HG03045 (cell line): ENCODE results near the gene SSH2.
"Not testable (repeated sequence)": the region's sequence is repeated elsewhere in the genome, so short reads cannot be mapped to it uniquely, and the experiment has no call there.

Experiments
- ATAC-seq: cut with Tn5 transposase; IDR thresholded peaks from one replicate; pipeline ENCODE4 v1.9.1; 2021; ENCODE audit warnings: mild to moderate bottlenecking, moderate library complexity; ENCODE audit not compliant: unreplicated experiment

The SSH2 gene

GRCh38 chr17:29711588-29712385 is 218.2 kb downstream of the SSH2 start:
- no peak for ATAC-seq

GRCh38 chr17:29710891-29711418 is 219.1 kb downstream of the SSH2 start:
- no peak for ATAC-seq

- no peak for ATAC-seq
These were observed 219.5 kb downstream of the SSH2 start for GRCh38 chr17:29710520-29710884.

GRCh38 chr17:29709866-29710519 is 220.0 kb downstream of the SSH2 start:
- no peak for ATAC-seq

DNA sequence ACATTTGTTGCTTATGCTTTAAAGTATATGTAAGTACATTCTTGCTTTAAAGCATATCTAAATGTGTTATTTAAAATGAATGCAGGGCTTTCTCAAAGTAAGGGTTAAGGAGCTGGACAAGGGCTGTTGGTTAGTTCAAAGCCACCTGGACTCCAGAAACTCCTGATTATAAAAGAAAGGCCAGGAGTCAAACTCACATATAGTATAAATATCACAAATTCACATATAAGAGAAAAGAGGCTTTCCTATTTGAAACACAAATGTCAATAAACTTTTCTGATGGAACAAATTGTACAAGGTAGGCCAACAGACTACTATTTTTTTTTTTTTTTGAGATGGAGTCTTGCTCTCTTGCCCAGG is 222.8 kb downstream of the SSH2 start:
- no peak for ATAC-seq

GRCh38 chr17:29706045-29706431 is 224.0 kb downstream of the SSH2 start:
- ATAC-seq: no peak

DNA sequence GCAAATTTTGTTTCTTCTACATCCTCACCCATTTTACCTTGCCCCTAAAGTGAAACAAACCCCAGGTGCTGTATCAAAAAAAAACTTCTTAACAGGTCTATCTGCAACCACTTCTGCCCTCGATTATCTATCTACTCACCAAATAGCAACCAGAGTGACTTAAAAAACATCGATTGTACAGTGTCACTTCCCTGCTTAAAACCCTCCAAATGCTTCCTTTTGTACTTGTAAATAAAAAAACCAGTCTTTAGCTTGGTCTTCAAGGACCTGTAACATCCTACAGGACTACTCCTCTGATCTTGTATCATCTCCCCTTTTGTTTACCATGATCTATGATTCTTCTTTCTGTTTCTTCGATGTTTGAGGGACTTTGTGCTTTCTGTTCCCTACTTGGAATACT is 224.6 kb downstream of the SSH2 start:
- ATAC-seq: no peak

DNA sequence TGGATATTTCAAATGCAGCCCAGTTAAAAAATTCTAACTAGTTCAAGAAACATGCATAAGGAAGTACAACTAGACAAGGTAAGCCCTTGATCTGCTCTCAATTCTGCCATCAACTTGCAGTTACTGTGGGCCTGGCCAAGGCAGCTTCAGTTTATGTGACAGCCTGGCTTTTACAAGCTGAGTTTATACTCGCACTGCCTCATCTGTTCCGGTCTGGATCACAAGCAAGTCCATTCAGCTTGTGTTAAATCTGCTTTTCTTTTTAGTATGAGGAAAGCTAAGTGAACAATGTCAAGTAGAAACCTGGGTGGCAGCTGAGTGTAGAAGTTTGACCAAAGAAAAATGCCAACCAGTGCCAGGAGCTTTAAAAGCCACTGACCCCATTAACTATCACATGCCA is 230.7 kb downstream of the SSH2 start:
- no peak for ATAC-seq

DNA sequence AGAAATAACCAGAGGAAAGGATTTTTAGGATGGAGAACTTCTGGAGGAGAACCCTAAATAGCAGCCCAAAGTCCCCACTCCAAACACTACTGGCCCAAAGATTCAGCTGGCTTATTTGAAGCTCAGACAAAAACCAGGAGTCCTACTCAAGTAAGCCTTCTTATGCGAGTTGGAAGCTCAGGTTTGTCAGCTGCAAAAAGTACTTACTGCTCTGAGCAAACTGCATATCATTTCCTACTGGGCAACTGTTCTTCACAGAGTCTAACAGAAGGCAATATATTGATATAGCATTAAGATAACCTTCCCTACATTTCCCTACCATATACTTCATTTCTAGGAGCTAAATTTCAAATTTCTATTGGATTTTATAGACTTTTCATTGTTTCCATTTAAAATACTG is 231.2 kb downstream of the SSH2 start:
- no peak for ATAC-seq

GRCh38 chr17:29698019-29698777 is 231.8 kb downstream of the SSH2 start:
- ATAC-seq: no peak

- no peak for ATAC-seq
These were observed 232.7 kb downstream of the SSH2 start for GRCh38 chr17:29697371-29697770.

GRCh38 chr17:29694918-29695563 is 235.0 kb downstream of the SSH2 start:
- no peak for ATAC-seq

GRCh38 chr17:29693751-29694150 is 236.3 kb downstream of the SSH2 start:
- ATAC-seq: no peak

DNA sequence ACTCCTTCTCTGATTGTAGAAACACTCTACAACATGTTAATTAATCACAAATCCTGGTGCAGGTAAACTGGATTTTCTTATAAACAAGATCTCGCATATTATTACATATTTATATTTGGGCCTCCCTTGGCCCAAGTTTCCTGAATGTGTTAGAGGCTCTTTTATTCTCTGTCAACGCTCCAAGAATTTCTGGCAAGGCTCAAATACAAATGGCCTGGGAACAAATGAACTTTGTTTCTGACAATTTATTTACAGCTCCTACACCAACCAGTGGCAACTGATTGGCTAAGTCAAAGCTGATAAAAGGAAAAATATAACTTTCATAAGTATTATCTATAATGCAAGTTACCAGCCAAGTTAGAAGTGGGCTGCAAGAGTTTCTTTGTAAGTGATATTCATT is 242.4 kb downstream of the SSH2 start:
- ATAC-seq: no peak

DNA sequence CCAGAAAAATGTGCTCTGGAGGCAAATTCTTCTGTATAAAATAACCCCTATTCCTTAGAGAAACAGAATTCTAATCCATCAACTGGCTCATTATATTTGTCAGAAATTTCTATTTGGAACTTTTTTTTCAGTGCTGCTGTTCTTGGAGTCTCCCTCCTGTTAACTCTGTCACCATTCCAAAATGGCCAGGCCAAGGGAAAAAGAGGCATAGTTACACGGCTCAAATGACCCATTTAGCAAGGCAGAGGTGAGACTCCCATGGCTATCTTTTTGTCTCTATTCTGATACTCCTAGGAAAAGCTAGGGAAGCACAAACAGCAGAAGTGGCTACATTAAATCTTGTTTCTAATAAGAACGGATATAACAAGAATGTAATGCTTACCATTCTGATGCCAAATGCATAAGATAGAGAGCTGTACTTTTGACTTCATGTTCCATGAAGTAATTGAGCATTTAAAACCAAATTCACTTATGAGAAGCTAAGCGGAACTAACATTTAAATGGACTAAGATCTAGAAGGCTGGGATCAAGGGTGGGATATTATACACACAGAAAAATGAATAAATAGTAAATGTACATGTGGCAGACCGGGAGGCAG is 242.9 kb downstream of the SSH2 start:
- ATAC-seq: no peak

DNA sequence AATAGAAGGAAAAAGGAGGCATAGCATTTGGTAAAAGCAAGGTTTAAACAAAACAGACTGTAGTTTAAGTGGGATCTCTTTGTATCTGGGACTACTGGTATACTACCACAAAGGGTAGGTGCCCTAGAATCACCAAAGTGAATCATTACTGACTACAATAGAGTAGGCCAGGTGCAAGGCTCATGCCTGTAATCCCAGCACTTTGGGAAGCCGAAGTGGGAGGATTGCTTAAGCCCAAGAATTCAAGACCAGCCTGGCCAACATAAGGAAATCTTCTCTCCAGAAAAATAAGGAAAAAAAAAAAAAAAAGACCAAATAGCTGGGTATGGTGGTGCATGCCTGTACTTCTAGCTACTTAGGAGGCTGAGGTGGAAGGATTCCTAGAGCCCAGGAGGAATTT is 246.5 kb downstream of the SSH2 start:
- ATAC-seq: no peak

DNA sequence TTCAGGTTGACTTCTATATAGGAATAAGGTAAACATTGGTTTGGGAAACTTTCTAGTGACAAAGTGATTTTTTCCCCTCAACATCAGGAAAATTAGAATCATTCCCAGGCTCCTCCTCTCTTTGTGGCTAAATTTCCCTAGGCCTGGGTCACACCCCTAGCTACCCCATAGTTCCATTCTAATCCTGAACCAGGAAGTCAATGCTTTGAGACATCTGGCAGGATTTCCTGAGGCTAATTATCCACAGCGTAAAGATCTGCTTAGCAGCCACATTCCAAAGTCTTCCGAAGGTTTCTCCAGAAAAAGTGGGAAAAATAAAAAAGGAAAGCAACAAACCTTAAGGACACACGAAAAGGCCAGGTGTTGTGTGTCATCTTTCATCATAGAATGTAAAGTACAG is 247.0 kb downstream of the SSH2 start:
- no peak for ATAC-seq

DNA sequence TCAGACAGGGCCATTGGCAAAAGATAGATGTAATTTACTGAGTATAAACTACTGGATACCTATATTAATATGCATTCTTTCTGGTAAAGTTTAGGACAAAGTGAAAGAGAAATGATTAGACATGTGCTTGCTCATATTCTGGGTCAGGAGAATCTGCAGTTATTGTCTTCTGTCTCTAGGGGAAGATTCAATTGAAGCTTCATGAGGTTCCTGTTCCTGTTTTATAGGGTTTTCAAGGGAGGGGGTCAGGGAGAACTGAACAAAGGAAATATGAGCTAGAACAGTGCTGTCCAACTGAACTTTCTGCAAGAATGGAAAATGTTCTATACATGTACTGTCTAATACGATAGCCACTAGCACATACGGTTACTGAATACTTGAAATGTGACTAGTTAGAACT is 248.0 kb downstream of the SSH2 start:
- ATAC-seq: no peak

- ATAC-seq: no peak
These were observed 252.2 kb downstream of the SSH2 start for GRCh38 chr17:29677824-29678223.

DNA sequence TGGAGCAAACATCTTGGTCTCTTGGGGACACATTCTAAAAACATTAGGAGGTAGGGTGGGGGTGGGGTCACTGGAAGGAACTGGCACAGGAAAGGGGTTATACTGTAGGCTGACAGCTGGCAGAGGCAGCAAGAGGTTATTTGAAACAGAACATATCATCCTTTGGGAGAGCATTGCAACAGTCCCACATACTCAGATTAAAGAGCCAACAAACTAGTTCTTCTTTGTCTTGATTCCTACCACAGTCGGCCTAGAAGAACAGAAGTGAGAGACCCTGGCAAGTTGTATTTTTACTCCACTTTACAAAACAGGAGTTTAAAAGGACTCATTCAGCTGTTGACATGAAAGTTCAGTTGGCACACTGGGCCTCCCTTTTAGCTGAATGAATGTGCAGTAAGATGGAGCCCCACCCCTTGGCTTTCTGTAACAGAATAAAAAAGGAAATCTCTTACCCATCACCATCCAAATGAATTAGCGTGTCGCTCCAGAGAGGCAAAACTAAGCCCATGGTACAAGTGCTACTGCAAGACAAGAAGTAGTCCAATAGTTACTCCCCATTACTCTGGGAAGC is 252.7 kb downstream of the SSH2 start:
- no peak for ATAC-seq

DNA sequence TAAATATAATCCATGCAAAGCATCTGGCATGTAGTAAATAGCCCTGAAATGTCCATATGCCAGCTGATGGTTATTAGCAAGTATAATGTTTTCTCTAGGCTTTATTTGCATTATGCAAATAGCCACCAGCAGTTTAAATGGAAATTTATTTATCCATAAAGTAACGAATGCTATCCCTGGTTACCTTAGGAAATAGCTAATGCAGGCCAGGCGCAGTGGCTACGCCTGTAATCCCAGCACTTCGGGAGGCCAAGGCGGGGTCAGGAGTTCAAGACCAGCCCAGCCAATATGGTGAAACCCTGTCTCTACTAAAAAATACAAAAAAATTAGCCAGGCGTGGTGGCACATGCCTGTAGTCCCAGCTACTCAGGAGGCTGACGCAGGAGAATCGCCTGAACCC is 254.1 kb downstream of the SSH2 start:
- not testable (repeated sequence) for ATAC-seq
